CD4-positive, alpha-beta T cell treated with Interleukin-2 at 100 ng/mL for 4 hours (primary cell): ENCODE results near the gene SDCBP2.
A peak's percentile ranks its signal among the peaks of the same experiment; 100 is the strongest.
"Not testable (repeated sequence)": the region's sequence is repeated elsewhere in the genome, so short reads cannot be mapped to it uniquely, and the experiment has no call there.

Experiments used
- DNase-seq: peaks from one replicate; pipeline ENCODE4 v3.0.0-alpha.2; 2020; ENCODE audit warnings: low spot score

The SDCBP2 gene

DNA sequence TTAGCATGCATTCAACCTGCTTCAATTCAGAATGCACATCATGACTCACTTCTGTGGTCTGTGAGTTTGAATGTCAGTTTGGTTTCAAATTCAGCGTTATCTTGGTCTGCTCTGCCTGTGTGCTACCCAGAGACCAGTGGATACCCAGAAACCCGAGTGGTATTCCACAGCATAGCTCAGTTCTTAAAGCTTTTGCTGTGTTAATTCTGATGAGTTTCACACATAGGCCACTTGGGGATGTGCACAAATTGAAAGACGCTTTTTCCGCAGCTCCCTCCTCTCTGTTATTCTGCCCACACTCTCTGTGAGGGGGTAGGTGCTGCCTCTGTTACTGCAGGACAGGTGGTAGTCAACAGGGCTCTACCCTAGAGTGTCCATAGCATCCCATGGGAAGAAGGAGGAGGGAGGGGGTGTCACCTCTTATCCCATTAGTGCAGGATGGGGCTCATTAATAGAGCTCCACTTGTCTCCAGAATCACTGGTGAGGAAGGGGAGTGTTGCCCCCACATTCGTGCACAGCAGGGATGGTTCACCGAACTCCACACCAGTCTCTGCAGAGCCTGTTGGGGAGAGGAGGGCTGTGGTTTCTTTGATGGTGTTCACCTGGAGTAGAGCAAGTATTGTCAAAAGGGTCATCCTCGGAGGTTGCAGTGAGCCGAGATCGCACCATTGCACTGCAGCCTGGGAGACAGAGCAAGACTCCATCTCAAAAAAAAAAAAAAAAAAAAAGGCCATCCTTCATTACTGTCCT, 29.2 kb upstream of the SDCBP2 start:
- peak; percentile 54 for DNase-seq

DNA sequence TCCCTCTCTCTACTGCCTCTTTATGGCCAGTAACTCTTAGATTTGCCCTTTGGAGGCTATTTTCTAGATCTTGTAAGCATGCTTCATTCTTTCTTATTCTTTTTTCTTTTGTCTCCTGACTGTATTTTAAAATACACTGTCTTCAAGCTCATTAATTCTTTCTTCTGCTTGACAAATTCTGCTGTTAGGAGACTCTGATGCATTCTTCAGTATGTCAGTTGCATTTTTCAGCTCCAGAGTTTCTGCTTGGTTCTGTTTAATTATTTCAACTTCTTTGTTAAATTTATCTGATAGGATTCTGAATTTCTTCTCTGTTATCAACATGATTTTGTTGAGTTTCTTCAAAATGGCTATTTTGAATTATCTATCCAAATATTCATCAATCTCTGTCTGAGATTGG, 25.0 kb upstream of the SDCBP2 start:
- DNase-seq, result no peak

DNA sequence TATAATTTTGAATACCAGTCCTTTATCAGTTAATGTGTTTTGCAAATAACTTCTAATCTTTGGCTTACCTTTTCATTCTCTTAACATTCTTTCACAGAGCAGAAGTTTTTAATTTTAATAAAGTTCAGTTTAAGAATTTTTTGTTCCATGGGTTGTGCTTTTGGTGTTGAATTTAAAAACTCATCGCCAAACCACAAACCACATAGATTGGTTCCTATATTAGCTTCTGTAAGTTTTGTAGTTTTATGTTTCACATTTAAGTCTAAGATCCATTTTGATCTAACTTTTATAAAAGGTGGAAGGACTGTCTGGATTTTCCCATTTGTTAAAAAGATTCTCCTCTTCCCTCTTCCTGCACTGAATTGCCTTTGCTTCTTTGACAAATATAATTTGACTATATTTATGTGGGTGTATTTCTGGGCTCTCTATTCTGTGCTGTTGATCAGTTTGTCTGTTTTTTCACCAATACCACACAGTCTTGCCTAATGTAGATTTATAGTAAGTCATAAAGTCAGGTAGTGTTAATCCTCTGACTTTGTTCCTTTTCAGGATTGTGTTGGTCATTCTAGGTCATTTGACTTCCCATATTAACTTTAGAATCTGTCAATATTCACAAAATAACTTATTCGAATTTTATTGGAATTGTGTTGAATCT, 17.5 kb upstream of the SDCBP2 start:
- DNase-seq, result no peak

GRCh38 chr20:1345756-1346093, 16.8 kb upstream of the SDCBP2 start:
- no peak for DNase-seq

DNA sequence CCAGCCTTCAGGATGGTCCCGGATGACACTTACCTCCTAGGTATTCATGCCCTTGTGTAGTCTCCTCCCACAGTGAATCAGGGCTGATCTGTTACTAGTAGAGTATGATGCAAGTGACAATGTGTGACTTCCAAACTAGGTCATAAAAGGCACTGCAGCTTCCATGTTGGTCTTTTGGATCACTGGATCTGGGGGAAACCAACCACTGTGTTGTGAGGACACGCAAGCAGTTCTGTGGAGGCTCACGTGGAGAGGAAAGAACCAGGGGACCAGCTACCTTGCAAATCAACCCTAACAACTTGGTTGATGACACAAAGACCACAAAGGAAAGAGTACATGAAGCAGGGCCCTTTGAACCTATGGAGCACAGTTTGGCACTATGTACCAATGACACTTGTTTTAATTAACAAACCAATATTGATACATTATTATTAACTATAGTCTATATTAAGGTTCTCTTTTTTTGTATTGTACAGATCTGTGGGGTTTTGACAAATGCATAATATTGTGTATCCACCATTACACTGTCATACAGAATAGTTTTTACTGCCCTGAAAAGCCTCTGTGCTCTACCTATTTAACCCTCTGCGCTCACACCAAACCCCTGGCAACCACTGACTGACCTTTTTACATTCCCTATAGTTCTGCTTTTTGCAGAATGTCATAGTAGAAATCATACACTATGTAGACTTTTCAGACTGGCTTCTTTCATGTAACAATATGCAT, 16.3 kb upstream of the SDCBP2 start:
- DNase-seq, result no peak

GRCh38 chr20:1343446-1344124, 14.6 kb upstream of the SDCBP2 start:
- not testable (repeated sequence) for DNase-seq

- no peak for DNase-seq
Observed at GRCh38 chr20:1341561-1342265, 12.8 kb upstream of the SDCBP2 start.

- DNase-seq, result no peak
Observed at GRCh38 chr20:1338801-1339200, 9.9 kb upstream of the SDCBP2 start.

DNA sequence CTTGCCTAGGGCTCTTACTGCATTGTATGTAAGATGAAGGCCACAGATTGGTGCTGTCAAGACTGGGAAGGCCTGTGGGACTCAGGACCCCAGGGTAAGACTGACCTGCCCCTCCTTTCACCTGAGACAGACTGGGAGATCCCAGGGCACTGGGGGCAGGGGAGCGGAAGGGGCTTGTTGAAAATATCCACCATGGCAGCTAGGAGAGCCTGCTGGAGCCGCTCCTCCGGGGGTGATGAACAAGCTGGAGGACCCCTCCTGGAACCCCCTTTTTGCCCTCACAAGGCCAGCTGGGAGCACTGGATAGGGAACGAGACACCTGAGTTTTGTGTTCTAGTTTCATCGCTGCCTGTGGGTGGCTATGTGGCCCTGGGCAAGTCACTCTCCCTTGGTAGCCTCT, 9.2 kb upstream of the SDCBP2 start:
- no peak for DNase-seq

DNA sequence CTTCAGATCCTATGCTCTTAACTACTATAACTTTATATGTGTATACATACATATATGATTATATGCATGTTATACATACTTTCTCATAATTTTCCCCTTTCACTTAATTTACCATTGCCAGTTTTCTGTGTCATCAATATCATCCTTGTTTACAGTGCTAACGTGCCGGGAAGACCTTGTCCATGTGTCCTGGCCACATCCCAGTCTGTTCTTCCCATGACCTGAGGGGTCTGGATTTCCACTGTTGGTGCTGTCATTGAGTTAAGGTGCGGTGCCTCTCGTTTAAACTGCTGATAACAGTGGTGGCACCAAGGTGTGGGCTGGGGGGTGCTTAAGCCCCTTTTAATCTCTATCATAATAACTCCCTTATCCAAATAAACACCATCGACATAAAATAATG, 8.5 kb upstream of the SDCBP2 start:
- DNase-seq, result no peak

DNA sequence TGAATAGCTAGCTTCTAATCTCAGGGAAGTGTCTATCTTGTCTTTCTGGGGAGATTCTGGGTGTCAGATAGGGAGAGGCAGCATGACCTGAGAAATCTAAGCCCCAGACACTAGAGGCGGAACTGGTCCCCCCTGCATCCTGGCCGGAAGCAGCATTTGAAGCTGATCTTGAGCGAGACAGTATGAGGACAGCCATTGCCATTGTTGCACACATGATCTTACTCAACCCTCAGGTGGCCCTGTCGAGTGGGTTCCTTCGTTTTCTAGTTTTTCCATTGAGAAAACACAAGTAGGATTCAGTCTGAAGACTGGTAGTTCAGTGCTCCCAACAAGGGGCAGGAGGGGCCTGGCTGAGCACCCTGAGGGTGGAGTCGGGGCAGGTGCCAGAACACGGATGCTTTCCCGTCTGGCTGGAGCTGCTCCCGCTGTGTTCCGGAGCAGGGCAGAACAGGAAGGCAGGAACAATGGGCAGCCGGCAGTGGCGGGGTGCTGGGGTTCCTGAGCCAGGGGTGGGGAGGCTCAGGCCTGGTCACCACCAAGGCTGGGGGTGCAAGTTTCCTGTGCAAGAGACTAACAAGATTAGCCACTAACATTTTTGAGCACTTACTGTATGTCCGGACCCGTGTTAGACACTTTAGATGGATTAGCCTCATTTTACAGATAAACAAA, 7.9 kb upstream of the SDCBP2 start:
- no peak for DNase-seq

GRCh38 chr20:1335961-1336698, 7.2 kb upstream of the SDCBP2 start:
- DNase-seq, result no peak

- no peak for DNase-seq
Observed at GRCh38 chr20:1334761-1335160, 5.8 kb upstream of the SDCBP2 start.

- DNase-seq, result no peak
Observed at GRCh38 chr20:1334370-1334731, 5.4 kb upstream of the SDCBP2 start.

GRCh38 chr20:1333462-1334369, 4.8 kb upstream of the SDCBP2 start:
- no peak for DNase-seq

GRCh38 chr20:1332749-1333300, 3.9 kb upstream of the SDCBP2 start:
- DNase-seq, result no peak

DNA sequence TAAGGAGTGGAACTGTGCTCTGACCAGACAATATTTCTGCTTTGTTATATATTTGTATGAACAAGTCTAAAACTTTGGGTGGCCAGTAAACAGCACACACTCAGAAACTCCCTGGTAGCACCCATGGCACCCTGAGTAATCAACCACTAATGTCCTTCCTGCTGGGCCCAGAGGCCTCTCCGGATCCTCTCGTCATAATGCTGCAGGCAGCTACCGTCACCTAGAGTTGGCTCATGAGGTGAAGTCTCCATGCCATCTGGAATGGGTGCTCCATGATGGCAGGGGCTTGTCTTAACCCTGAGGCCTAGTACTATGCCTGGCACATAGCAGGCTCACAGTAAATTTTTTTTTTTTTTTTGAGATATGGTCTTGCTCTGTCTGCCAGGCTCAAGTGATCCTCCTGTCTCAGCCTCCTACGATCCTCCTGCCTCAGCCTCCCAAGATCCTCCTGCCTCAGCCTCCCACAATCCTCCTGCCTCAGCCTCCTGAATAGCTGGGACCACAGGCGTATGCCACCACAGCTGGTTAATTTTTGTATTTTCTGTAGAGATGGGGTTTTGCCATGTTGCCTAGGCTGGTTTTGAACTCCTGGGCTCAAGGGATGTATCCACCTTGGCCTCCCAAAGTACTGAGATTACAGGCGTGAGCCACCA, 3.0 kb upstream of the SDCBP2 start:
- no peak for DNase-seq

DNA sequence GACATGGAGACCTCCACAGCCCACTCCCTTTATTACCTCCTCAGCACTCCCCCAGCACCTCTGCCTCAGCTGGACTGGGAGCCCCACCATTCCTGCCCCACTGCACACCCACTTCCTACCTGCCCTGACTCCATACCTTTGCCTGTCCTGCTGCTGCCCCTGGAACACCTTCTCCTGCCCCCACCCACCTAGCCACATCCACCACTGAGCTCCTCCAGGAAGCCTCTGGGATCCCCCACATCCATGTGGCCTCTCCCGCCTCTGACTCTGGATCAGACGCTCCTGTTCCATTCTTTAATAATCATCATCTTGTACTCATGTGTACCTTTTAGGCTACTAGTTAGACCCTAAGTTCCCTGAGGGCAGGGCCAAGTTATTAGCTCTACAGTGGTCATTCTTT, 2.2 kb upstream of the SDCBP2 start:
- no peak for DNase-seq
